PFSK-1 (cell line): ENCODE data around the gene MEPCE.

Experiments
- FOXP2 ChIP-seq: optimal IDR thresholded peaks from 2 replicates; pipeline ENCODE3; 2011; ENCODE audit warnings: borderline replicate concordance, control low read depth, inconsistent platforms; ENCODE audit not compliant: insufficient read depth; ENCODE audit errors: extremely low read length, extremely low read depth
- POLR2AphosphoS5 ChIP-seq: IDR thresholded peaks from 2 replicates; pipeline ENCODE4 v1.6.1; 2012; ENCODE audit warnings: low read depth, mild to moderate bottlenecking, control low read depth, low read length, moderate library complexity
- SIN3A ChIP-seq: IDR thresholded peaks from 2 replicates; pipeline ENCODE4 v1.6.1; 2012; ENCODE audit warnings: mild to moderate bottlenecking, low read length, moderate library complexity, borderline replicate concordance; ENCODE audit not compliant: insufficient read depth
- TAF1 ChIP-seq: IDR thresholded peaks from 2 replicates; pipeline ENCODE4 v1.6.1; 2012; ENCODE audit warnings: low read length, control low read depth, borderline replicate concordance; ENCODE audit not compliant: insufficient read depth
- TF ChIP-seq, protein P1 (sequence below), 2 experiments: IDR thresholded peaks; 2 replicates each; pipeline versions ENCODE4 v1.6.1 to v1.8.0; 2011 to 2012; ENCODE audit warnings: low read depth in 2 of 2, low read length in 2 of 2, control low read depth in 1 of 2, inconsistent platforms in 1 of 2, mild to moderate bottlenecking in 1 of 2, moderate library complexity in 1 of 2; ENCODE audit not compliant: insufficient read depth in 1 of 2

MEPCE gene

DNA sequence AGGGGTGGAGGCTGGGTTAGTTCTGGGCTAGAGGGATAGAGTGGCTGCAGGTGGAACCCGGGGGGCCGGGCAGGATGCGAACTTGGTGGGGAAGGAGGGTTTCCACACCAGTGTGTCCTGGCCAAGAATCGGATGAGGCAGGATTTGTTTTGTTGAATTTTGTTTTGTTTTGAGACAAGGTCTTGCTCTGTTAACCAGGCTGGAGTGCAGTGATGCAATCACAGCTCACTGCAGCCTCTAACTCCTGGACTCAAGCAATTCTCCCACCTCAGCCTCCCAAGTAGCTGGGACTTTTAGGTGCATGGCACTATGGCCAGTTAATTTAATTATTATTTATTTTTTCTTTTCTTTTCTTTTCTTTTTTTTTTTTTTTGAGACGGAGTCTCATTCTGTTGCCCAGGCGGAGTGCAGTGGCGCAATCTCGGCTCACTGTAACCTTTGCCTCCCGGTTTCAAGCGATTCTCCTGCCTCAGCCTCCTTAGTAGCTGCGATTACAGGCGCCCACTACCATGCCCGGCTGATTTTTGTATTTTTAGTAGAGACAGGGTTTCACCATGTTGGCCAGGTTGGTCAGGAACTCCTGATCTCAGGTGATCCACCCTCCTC is 19.7 kb downstream of the MEPCE start:
- TF ChIP-seq SIN3A (no peak), TAF1 (no peak), FOXP2 (no peak), POLR2AphosphoS5 (no peak)
- TF ChIP-seq, protein P1, sequence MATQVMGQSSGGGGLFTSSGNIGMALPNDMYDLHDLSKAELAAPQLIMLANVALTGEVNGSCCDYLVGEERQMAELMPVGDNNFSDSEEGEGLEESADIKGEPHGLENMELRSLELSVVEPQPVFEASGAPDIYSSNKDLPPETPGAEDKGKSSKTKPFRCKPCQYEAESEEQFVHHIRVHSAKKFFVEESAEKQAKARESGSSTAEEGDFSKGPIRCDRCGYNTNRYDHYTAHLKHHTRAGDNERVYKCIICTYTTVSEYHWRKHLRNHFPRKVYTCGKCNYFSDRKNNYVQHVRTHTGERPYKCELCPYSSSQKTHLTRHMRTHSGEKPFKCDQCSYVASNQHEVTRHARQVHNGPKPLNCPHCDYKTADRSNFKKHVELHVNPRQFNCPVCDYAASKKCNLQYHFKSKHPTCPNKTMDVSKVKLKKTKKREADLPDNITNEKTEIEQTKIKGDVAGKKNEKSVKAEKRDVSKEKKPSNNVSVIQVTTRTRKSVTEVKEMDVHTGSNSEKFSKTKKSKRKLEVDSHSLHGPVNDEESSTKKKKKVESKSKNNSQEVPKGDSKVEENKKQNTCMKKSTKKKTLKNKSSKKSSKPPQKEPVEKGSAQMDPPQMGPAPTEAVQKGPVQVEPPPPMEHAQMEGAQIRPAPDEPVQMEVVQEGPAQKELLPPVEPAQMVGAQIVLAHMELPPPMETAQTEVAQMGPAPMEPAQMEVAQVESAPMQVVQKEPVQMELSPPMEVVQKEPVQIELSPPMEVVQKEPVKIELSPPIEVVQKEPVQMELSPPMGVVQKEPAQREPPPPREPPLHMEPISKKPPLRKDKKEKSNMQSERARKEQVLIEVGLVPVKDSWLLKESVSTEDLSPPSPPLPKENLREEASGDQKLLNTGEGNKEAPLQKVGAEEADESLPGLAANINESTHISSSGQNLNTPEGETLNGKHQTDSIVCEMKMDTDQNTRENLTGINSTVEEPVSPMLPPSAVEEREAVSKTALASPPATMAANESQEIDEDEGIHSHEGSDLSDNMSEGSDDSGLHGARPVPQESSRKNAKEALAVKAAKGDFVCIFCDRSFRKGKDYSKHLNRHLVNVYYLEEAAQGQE (IDR thresholded peaks at IDR 0.05; ENCODE audit: insufficient read depth in 1 of 2, low read depth in 2 of 2, low read length in 2 of 2) = no peak

DNA sequence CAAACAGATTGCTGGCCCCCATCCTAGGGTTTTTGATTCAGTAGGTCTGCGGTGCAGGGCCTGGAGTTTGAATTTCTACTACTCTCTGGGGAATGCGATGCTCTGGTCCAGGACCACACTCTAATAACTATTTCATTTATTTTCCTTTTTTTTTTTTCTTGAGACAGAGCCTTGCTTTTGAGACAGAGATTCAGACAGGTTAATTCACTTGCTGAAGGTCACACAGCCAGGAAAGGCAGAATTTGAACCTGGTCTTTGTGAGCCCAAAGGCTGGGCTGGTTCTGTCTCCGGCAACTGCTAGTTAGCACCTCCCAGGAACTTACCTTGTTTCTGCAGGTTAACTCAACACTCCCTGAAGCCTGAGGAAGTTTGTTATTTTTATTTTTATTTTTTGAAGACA is 22.9 kb downstream of the MEPCE start:
- TF ChIP-seq, protein P1 (IDR thresholded peaks at IDR 0.05; ENCODE audit: insufficient read depth in 1 of 2, low read depth in 2 of 2, low read length in 2 of 2) = no peak
- TF ChIP-seq TAF1 = no peak
- no peak for TF ChIP-seq POLR2AphosphoS5
- no peak for TF ChIP-seq FOXP2

DNA sequence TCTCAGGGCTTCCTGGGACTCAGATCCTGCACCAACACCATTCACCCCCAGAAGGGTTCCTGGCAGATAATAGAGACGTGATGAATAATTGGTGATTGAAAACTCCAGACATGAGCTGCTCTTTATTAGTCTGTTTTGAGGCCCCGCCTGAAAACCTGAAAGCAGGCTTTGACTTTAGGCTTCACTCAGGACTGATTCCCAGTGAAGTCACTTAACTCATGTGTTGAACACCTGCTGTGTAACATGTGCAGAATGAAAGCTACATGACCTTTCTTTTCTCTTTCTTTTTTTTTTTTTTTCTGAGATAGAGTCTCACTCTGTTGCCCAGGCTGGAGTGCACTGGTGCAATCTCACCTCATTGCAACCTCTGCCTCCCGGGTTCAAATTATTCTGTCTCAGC is 25.6 kb downstream of the MEPCE start:
- TF ChIP-seq FOXP2 (no peak), SIN3A (no peak)

DNA sequence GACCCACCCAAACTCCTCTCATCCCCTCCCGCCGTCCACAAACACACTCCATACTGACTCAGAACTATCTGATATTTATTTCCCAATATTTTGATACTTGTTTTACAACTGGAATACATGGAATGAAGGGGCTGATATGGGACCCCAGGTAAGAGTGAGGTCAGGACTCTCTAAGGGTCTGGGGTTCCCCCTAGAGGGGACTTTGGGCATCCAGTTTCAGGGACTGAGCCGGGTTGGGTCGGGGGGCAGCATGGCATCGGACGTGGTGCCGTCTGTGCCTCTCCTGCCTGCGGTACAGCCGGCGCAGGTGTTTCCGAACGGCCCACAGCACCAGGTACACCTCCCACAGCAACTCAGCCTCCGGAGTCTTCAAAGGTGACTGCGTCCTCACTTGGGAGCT is 26.9 kb downstream of the MEPCE start:
- TF ChIP-seq, protein P1 (IDR thresholded peaks at IDR 0.05; ENCODE audit: insufficient read depth in 1 of 2, low read depth in 2 of 2, low read length in 2 of 2) = no peak
- no peak for TF ChIP-seq TAF1
- no peak for TF ChIP-seq POLR2AphosphoS5
- TF ChIP-seq SIN3A = no peak
- no peak for TF ChIP-seq FOXP2

DNA sequence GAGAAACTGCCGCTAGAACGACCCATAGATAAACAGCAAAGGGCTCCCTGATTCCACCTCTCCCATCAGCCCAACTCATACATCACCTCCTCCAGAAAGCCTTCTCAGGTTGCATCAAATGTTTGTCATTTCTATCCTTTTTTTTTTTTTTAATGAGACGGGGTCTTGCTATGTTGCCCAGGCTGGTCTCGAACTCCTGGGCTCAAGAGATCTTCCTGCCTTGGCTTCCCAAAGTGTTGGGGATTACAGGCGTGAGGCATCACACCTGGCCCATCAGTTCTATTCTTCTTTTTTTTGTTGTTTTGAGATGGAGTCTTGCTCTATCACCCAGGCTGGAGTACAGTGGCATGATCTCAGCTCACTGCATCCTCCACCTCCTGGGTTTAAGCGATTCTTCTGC is 27.4 kb downstream of the MEPCE start:
- TF ChIP-seq FOXP2 (no peak), TAF1 (no peak), SIN3A (no peak), POLR2AphosphoS5 (no peak)
- TF ChIP-seq, protein P1 (IDR thresholded peaks at IDR 0.05; ENCODE audit: insufficient read depth in 1 of 2, low read depth in 2 of 2, low read length in 2 of 2) = no peak
